Large intestine (tissue), 12 donors: Measurements from ENCODE around the gene C19orf73. TPM values are rescaled to one million over a fixed set of nuclear protein-coding genes. Genes with fewer than 3 reads are reported as not detected.

ENCODE experiments used
- DNase-seq, 2 donors: peaks; one replicate each; pipeline versions ENCODE4 v3.0.0 to v3.0.0-alpha.2; 2013
- H3K27ac ChIP-seq: one replicate; pipeline ENCODE4 v1.5.1; 2013; ENCODE audit warnings: low read length
- H3K27me3 ChIP-seq: 2 replicates; pipeline ENCODE4 v1.6.1; 2013; ENCODE audit warnings: low read length; ENCODE audit not compliant: control insufficient read depth, insufficient read depth
- H3K36me3 ChIP-seq: 2 replicates; pipeline ENCODE4 v1.6.1; 2013; ENCODE audit warnings: low read length; ENCODE audit not compliant: control insufficient read depth, insufficient read depth
- H3K4me1 ChIP-seq: one replicate; pipeline ENCODE4 v1.6.1; 2013; ENCODE audit warnings: low read length; ENCODE audit not compliant: control insufficient read depth, insufficient read depth
- H3K4me3 ChIP-seq: one replicate; pipeline ENCODE4 v1.5.1; 2013; ENCODE audit warnings: low read length
- H3K9me3 ChIP-seq: one replicate; pipeline ENCODE4 v1.6.1; 2013; ENCODE audit warnings: mild to moderate bottlenecking, low read depth, low read length, moderate library complexity; ENCODE audit not compliant: control insufficient read depth
- WGBS: methylation state at CpG from one replicate; pipeline ENCODE4 v1.1.5; 2013; ENCODE audit warnings: low lambda C conversion rate; ENCODE audit not compliant: insufficient coverage; 5-methylcytosine and 5-hydroxymethylcytosine counted together
- long read RNA-seq, 11 donors: transcript quantifications; one replicate each; lab custom pipeline, GENCODE V29; 2026
- polyA plus RNA-seq: library from polyadenylated mRNA; unstranded; fragments of 120-200 nt; gene quantifications from one replicate; pipeline ENCODE4 v1.2.1, GENCODE V29; 2013

The C19orf73 gene
- 1.4 TPM for polyA plus RNA-seq
- long read RNA-seq, donor 1, partial matches to known transcripts: 0 of 3 reads
- long read RNA-seq, donor 1, other reads (novel, unspliced or antisense): 0 of 3 reads
- long read RNA-seq, donor 2, partial matches to known transcripts: 0 of 2 reads
- long read RNA-seq, donor 2, other reads (novel, unspliced or antisense): 0 of 2 reads
- long read RNA-seq, donor 3, transcript C19orf73-201 (1 exons, 744 nt): major isoform, 5 of 5 reads
- long read RNA-seq, donor 3, partial matches to known transcripts: 0 of 5 reads
- long read RNA-seq, donor 3, other reads (novel, unspliced or antisense): 0 of 5 reads
- long read RNA-seq, donor 4, partial matches to known transcripts: 0 of 2 reads
- long read RNA-seq, donor 4, other reads (novel, unspliced or antisense): 0 of 2 reads
- long read RNA-seq, donor 5, partial matches to known transcripts: 13 of 15 reads
- long read RNA-seq, donor 5, other reads (novel, unspliced or antisense): 0 of 15 reads
- long read RNA-seq, donor 6: 0 reads
- long read RNA-seq, donor 7, partial matches to known transcripts: 0 of 3 reads
- long read RNA-seq, donor 7, other reads (novel, unspliced or antisense): 0 of 3 reads
- long read RNA-seq, donor 8, partial matches to known transcripts: 0 of 1 reads
- long read RNA-seq, donor 8, other reads (novel, unspliced or antisense): 0 of 1 reads
- long read RNA-seq, donor 9: 0 reads
- long read RNA-seq, donor 10, partial matches to known transcripts: 0 of 1 reads
- long read RNA-seq, donor 10, other reads (novel, unspliced or antisense): 0 of 1 reads
- long read RNA-seq, donor 11, partial matches to known transcripts: 0 of 6 reads
- long read RNA-seq, donor 11, other reads (novel, unspliced or antisense): 5 of 6 reads

- H3K9me3 ChIP-seq: peaks cover 3% of the 10 kb centered on the region
- peaks cover 3% of the 10 kb centered on the region for H3K36me3 ChIP-seq
- peaks cover 19% of the 10 kb centered on the region for H3K4me1 ChIP-seq
- H3K4me3 ChIP-seq: peak within 1 kb of the TSS; percentile 90
- DNase-seq: peak; percentile 96
- H3K27ac ChIP-seq: peak within 1 kb of the TSS; percentile 97
- peaks cover 19% of the 10 kb centered on the region for H3K27me3 ChIP-seq
- WGBS: no CpG with 5 or more reads among the region's 85 CpGs
Measured at GRCh38 chr19:49118565-49119410, at the start of gene C19orf73. TSS of gene C19orf73 (minus strand) at chr19:49119143. CDS start at chr19:49119022, 121 bp downstream.

GRCh38 chr19:49168421-49168820 lies 49.5 kb upstream of the C19orf73 start:
- H3K4me3 ChIP-seq: no peak overlapping the region
- peaks cover 48% of the 10 kb centered on the region for H3K27me3 ChIP-seq
- no CpG with 5 or more reads among the region's 23 CpGs for WGBS
- H3K4me1 ChIP-seq: peaks cover 5% of the 10 kb centered on the region
- H3K27ac ChIP-seq: no peak overlapping the region
- peaks cover 7% of the 10 kb centered on the region for H3K9me3 ChIP-seq
- H3K36me3 ChIP-seq: peaks cover 2% of the 10 kb centered on the region
- no peak for DNase-seq

GRCh38 chr19:49167857-49168409 lies 49.0 kb upstream of the C19orf73 start:
- no peak overlapping the region for H3K27ac ChIP-seq
- WGBS: no CpG with 5 or more reads among the region's 25 CpGs
- no peak for DNase-seq

GRCh38 chr19:49165865-49166301 lies 46.9 kb upstream of the C19orf73 start:
- H3K9me3 ChIP-seq: peaks cover 7% of the 10 kb centered on the region
- peaks cover 40% of the 10 kb centered on the region for H3K27me3 ChIP-seq
- H3K4me1 ChIP-seq: peaks cover 5% of the 10 kb centered on the region
- no CpG with 5 or more reads among the region's 30 CpGs for WGBS
- no peak for DNase-seq
- no peaks in the 10 kb centered on the region for H3K36me3 ChIP-seq
- no peak overlapping the region for H3K27ac ChIP-seq
- no peak overlapping the region for H3K4me3 ChIP-seq

More at GRCh38 chr19:49167857-49168409, 49.0 kb upstream of the C19orf73 start:
- peaks cover 5% of the 10 kb centered on the region for H3K4me1 ChIP-seq
- H3K4me3 ChIP-seq: no peak overlapping the region
- H3K27me3 ChIP-seq: peaks cover 45% of the 10 kb centered on the region
- H3K9me3 ChIP-seq: peaks cover 7% of the 10 kb centered on the region
- H3K36me3 ChIP-seq: no peaks in the 10 kb centered on the region

GRCh38 chr19:49165111-49165750 lies 46.3 kb upstream of the C19orf73 start:
- Histone ChIP-seq H3K36me3 (no peaks in the 10 kb centered on the region), H3K27ac (no peak overlapping the region), H3K27me3 (peaks cover 40% of the 10 kb centered on the region), H3K9me3 (peaks cover 7% of the 10 kb centered on the region), H3K4me1 (peaks cover 10% of the 10 kb centered on the region), H3K4me3 (no peak overlapping the region)
- DNase-seq: no peak
- 40% methylated on average over 2 of the region's 24 CpGs for WGBS

GRCh38 chr19:49161987-49162386 lies 43.0 kb upstream of the C19orf73 start:
- Histone ChIP-seq H3K4me3 (no peak overlapping the region), H3K4me1 (peaks cover 27% of the 10 kb centered on the region), H3K36me3 (no peaks in the 10 kb centered on the region), H3K27me3 (peaks cover 45% of the 10 kb centered on the region), H3K9me3 (peaks cover 7% of the 10 kb centered on the region), H3K27ac (no peak overlapping the region)
- no CpG with 5 or more reads among the region's 4 CpGs for WGBS
- no peak for DNase-seq

- no CpG with 5 or more reads among the region's 13 CpGs for WGBS
- Histone ChIP-seq H3K27ac (no peak overlapping the region), H3K4me1 (peaks cover 26% of the 10 kb centered on the region), H3K9me3 (peaks cover 1% of the 10 kb centered on the region), H3K4me3 (no peak overlapping the region), H3K27me3 (peaks cover 41% of the 10 kb centered on the region), H3K36me3 (no peaks in the 10 kb centered on the region)
- DNase-seq: peak in 1 of 2 donors; percentile 66
Measured at GRCh38 chr19:49160450-49161189, 41.7 kb upstream of the C19orf73 start.

- Histone ChIP-seq H3K27ac (no peak within 1 kb of the TSS), H3K9me3 (peaks cover 4% of the 10 kb centered on the region), H3K4me1 (peaks cover 25% of the 10 kb centered on the region), H3K36me3 (no peaks in the 10 kb centered on the region), H3K27me3 (peaks cover 47% of the 10 kb centered on the region), H3K4me3 (peak within 1 kb of the TSS; percentile 60)
- no CpG with 5 or more reads among the region's 41 CpGs for WGBS
- DNase-seq: peak; percentile 80 to 90
Measured at GRCh38 chr19:49157445-49158224, 38.7 kb upstream of the C19orf73 start, which contains the start of gene TRPM4. TSS of gene TRPM4 (plus strand) at chr19:49157792. CDS start at chr19:49157867, 75 bp downstream.
